GM12878 (cell line): ENCODE results near the gene RASSF4. TPM values are rescaled to one million over a fixed set of nuclear protein-coding genes. Genes with fewer than 3 reads are reported as not detected.

ENCODE experiments used
- ATAC-seq: fragments of 200-7000 bp; cut with Tn5 transposase; 3 replicates; pipeline ENCODE4 v1.9.1; 2020; ENCODE audit warnings: mild to moderate bottlenecking, moderate library complexity
- BruUV-seq: library from RNA; stranded (reverse); fragments of 400-500 nt; replicated peaks from 2 replicates; lab custom pipeline; 2021; lab: Mats Ljungman, UMichigan
- CTCF ChIA-PET: fragments of 300-600 bp; sonication (Branson Sonifier 250); formaldehyde crosslinking; extraction: SDS; loops from one replicate; lab custom pipeline; 2021; ENCODE audit warnings: inconsistent platforms; lab: Yijun Ruan, JAX
- POLR2A ChIA-PET: fragments of 350-600 bp; formaldehyde crosslinking; extraction: SDS; loops from one replicate; lab custom pipeline; 2021; ENCODE audit warnings: inconsistent platforms; lab: Charles Lee
- RAD21 ChIA-PET: fragments of 300-600 bp; sonication (Branson Sonifier 250); formaldehyde crosslinking; loops from one replicate; lab custom pipeline; 2023; ENCODE audit warnings: antibody characterized with exemption; ENCODE audit not compliant: unreplicated experiment; lab: Charles Lee
- SMC1A ChIA-PET: fragments of 300-600 bp; sonication (Branson Sonifier 250); formaldehyde crosslinking; loops from one replicate; lab custom pipeline; 2023; ENCODE audit not compliant: unreplicated experiment, uncharacterized antibody; lab: Charles Lee
- DNase-seq: peaks from one replicate; pipeline ENCODE4 v3.0.0-alpha.2; 2011; ENCODE audit warnings: low read depth, low spot score
- FAIRE-seq: peaks from 3 replicates; lab custom pipeline; 2011; peaks lifted over from hg19 to GRCh38; lab: Jason Lieb, UNC
- H2AFZ ChIP-seq: 2 replicates; pipeline ENCODE4 v1.6.0; 2011; ENCODE audit warnings: low read depth, low read length, control low read depth; ENCODE audit not compliant: control insufficient read depth
- H3K27ac ChIP-seq: 2 replicates; pipeline ENCODE4 v1.5.1; 2011; ENCODE audit warnings: control low read depth; ENCODE audit not compliant: control insufficient read depth, insufficient read depth
- H3K27me3 ChIP-seq, 2 experiments: replicated peaks in 1 of 2; 2 replicates each; pipeline versions ENCODE4 v1.6.0 to v1.6.1; 2011; ENCODE audit warnings: low read length in 1 of 2; ENCODE audit not compliant: control insufficient read depth in 2 of 2, insufficient read depth in 2 of 2
- H3K36me3 ChIP-seq, 2 experiments: 2 replicates each; pipeline ENCODE4 v1.5.1; 2011; ENCODE audit warnings: low read length in 1 of 2; ENCODE audit not compliant: control insufficient read depth in 2 of 2, insufficient read depth in 2 of 2
- H3K4me1 ChIP-seq: 2 replicates; pipeline ENCODE4 v1.6.1; 2011; ENCODE audit warnings: mild to moderate bottlenecking, low read length, moderate library complexity, mixed read lengths; ENCODE audit not compliant: control insufficient read depth, insufficient read depth
- H3K4me2 ChIP-seq: 2 replicates; pipeline ENCODE4 v1.6.0; 2011; ENCODE audit warnings: control low read depth; ENCODE audit not compliant: control insufficient read depth, insufficient read depth
- H3K4me3 ChIP-seq: fragments of 200-600 bp; sonication (generic); 2 replicates; pipeline ENCODE4 v1.5.1; 2016
- H3K79me2 ChIP-seq: 2 replicates; pipeline ENCODE4 v1.6.0; 2011; ENCODE audit warnings: low read length; ENCODE audit not compliant: control insufficient read depth, insufficient read depth
- H3K9ac ChIP-seq: 2 replicates; pipeline ENCODE4 v1.8.0; 2011; ENCODE audit warnings: low read length, control low read depth, mixed read lengths; ENCODE audit not compliant: control insufficient read depth, insufficient read depth
- H3K9me3 ChIP-seq: replicated peaks from 3 replicates; pipeline ENCODE4 v1.5.1; 2011; ENCODE audit warnings: mild to moderate bottlenecking, low read length; ENCODE audit not compliant: control insufficient read depth, insufficient read depth
- H4K20me1 ChIP-seq: 2 replicates; pipeline ENCODE4 v1.6.0; 2011; ENCODE audit not compliant: control insufficient read depth, insufficient read depth
- DPF2 ChIP-seq: fragments of 450-650 bp; IDR thresholded peaks from 2 replicates; pipeline ENCODE4 v1.6.1; 2017; ENCODE audit warnings: mild to moderate bottlenecking
- IKZF1 ChIP-seq: fragments of 450-650 bp; conservative IDR thresholded peaks from 2 replicates; pipeline ENCODE4 v1.6.1; 2017; ENCODE audit warnings: antibody characterized with exemption, mild to moderate bottlenecking
- SPI1 ChIP-seq: IDR thresholded peaks from 2 replicates; pipeline ENCODE4 v1.6.1; 2011; ENCODE audit warnings: low read depth, mild to moderate bottlenecking, low read length, moderate library complexity, borderline replicate concordance; ENCODE audit not compliant: insufficient read depth
- USF1 ChIP-seq: IDR thresholded peaks from 2 replicates; pipeline ENCODE4 v1.6.1; 2011; ENCODE audit warnings: borderline replicate concordance, low read depth, mild to moderate bottlenecking, moderate library complexity, mixed read lengths, low read length; ENCODE audit not compliant: insufficient read depth; ENCODE audit errors: extremely low read length
- WGBS: methylation state at CpG from one replicate; pipeline ENCODE4 v1.1.6; 2016; ENCODE audit warnings: low lambda C conversion rate; ENCODE audit not compliant: insufficient replicate concordance, insufficient coverage; ENCODE audit errors: missing lambda C conversion rate; 5-methylcytosine and 5-hydroxymethylcytosine counted together
- in situ Hi-C: fragments of 300-500 bp; cut with MboI; formaldehyde crosslinking; loops from 9 replicates; pipeline ENCODE4 v1.14.3; 2018; ENCODE audit warnings: mixed read lengths
- intact Hi-C: fragments of 100-400 bp; cut with micrococcal nuclease; formaldehyde crosslinking; loops from one replicate; pipeline ENCODE4 v1.14.2; 2022; ENCODE audit not compliant: unreplicated experiment
- polyA plus RNA-seq, 11 experiments: library from polyadenylated mRNA; depleted of rRNA in 4 of 11; unstranded in 6 of 11; stranded (reverse) in 5 of 11; fragments of >200 nt; fragmentation: Nextera tagmentation in 4 of 11; fragmentation: Illumina TruSeq in 1 of 11; extraction: Ambion mirVana in 4 of 11; extraction: Trizol in 1 of 11; gene quantifications; 1 replicate in 1 of 11; 2 replicates in 10 of 11; pipeline versions ENCODE4 v1.2.1 to v1.2.3, GENCODE V29; 2011 to 2016; ENCODE audit warnings: inconsistent platforms in 2 of 11, missing spikeins in 2 of 11, low read depth in 1 of 11
- total RNA-seq, 4 experiments: library from RNA; depleted of rRNA in 3 of 4; stranded (reverse); fragments of >200 nt in 3 of 4; fragmentation: Illumina TruSeq in 1 of 4; extraction: Trizol in 1 of 4; gene quantifications; 2 replicates each; pipeline versions ENCODE4 v1.2.1 to v1.2.3, GENCODE V29; 2013 to 2021
- TF ChIP-seq, protein P1 (sequence below): fragments of 450-650 bp; IDR thresholded peaks from 2 replicates; pipeline ENCODE4 v1.6.1; 2017; ENCODE audit warnings: mild to moderate bottlenecking, low read depth, inconsistent platforms; ENCODE audit not compliant: poor library complexity, severe bottlenecking

Gene RASSF4
- total and polyA plus RNA-seq, 10 of the 15 experiments (the other 5 are each of a cell fraction or from before 2014, with no cell fraction given): 3.7 to 71.1 (median 16.8) TPM

GRCh38 chr10:44946205-44946604 lies 13.4 kb upstream of the RASSF4 start:
- WGBS: 0% methylated on average over 2 of the region's 2 CpGs
- Histone ChIP-seq H3K4me2 (peak overlapping the region; percentile 65), H3K9me3 (peaks cover 13% of the 10 kb centered on the region), H3K36me3 (no peaks in the 10 kb centered on the region), H3K79me2 (no peaks in the 10 kb centered on the region), H3K4me3 (no peak overlapping the region), H2AFZ (peak overlapping the region; percentile 1; the same call in 1 of the 2 replicates), H3K4me1 (peaks cover 51% of the 10 kb centered on the region), H4K20me1 (no peaks in the 10 kb centered on the region), H3K27me3 (no peaks in the 10 kb centered on the region), H3K27ac (peak overlapping the region; percentile 60), H3K9ac (no peak overlapping the region)
- in situ Hi-C loops: no loop called here
- peak; percentile 24; the same call in 1 of the 2 replicates for TF ChIP-seq IKZF1
- TF ChIP-seq USF1: no peak
- peak; percentile 46; the same call in 1 of the 2 replicates for TF ChIP-seq SPI1
- TF ChIP-seq, protein P1, sequence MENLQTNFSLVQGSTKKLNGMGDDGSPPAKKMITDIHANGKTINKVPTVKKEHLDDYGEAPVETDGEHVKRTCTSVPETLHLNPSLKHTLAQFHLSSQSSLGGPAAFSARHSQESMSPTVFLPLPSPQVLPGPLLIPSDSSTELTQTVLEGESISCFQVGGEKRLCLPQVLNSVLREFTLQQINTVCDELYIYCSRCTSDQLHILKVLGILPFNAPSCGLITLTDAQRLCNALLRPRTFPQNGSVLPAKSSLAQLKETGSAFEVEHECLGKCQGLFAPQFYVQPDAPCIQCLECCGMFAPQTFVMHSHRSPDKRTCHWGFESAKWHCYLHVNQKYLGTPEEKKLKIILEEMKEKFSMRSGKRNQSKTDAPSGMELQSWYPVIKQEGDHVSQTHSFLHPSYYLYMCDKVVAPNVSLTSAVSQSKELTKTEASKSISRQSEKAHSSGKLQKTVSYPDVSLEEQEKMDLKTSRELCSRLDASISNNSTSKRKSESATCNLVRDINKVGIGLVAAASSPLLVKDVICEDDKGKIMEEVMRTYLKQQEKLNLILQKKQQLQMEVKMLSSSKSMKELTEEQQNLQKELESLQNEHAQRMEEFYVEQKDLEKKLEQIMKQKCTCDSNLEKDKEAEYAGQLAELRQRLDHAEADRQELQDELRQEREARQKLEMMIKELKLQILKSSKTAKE: no peak
- 0 out of 2 replicates have a peak, but pooled peaks have one; percentile 24 for TF ChIP-seq DPF2
- SMC1A ChIA-PET: interaction anchor here (0.8 to 8.4 kb wide), 7 partner anchors 8 to 33 kb away, joined by 5 to 147 read pairs (median 15); partner anchors contain the start of genes DEPP1 and RASSF4
- no peak for DNase-seq
- RAD21 ChIA-PET: interaction anchor here (0.9 to 7.5 kb wide), 9 partner anchors 12 to 34 kb away, joined by 3 to 60 read pairs (median 16); partner anchors contain the start of gene RASSF4
- ATAC-seq: peak; percentile 71
- FAIRE-seq: peak; percentile 74
- POLR2A ChIA-PET: interaction anchor here (1.1 to 8.5 kb wide), 6 partner anchors 13 to 34 kb away, joined by 3 to 174 read pairs (median 6); partner anchors contain the start of genes DEPP1 and RASSF4
- CTCF ChIA-PET: interaction anchor here (0.7 to 6.8 kb wide), 11 partner anchors 8 to 55 kb away, joined by 3 to 80 read pairs (median 5); partner anchors contain the start of genes DEPP1 and RASSF4
- BruUV-seq: no TSS peak
- intact Hi-C loops: loop anchor here (2.0 kb wide), 1 partner anchor 21 kb away; no protein-coding TSS in a partner anchor
